ENCODE data around the gene STXBP1. TPM values are rescaled to one million over a fixed set of nuclear protein-coding genes. Genes with fewer than 3 reads are reported as not detected.

STXBP1 gene
- total RNA-seq, result 19.8 and 95.5 TPM in 2 replicates
- 26.0 and 27.0 TPM in 2 replicates for polyA plus RNA-seq

DNA sequence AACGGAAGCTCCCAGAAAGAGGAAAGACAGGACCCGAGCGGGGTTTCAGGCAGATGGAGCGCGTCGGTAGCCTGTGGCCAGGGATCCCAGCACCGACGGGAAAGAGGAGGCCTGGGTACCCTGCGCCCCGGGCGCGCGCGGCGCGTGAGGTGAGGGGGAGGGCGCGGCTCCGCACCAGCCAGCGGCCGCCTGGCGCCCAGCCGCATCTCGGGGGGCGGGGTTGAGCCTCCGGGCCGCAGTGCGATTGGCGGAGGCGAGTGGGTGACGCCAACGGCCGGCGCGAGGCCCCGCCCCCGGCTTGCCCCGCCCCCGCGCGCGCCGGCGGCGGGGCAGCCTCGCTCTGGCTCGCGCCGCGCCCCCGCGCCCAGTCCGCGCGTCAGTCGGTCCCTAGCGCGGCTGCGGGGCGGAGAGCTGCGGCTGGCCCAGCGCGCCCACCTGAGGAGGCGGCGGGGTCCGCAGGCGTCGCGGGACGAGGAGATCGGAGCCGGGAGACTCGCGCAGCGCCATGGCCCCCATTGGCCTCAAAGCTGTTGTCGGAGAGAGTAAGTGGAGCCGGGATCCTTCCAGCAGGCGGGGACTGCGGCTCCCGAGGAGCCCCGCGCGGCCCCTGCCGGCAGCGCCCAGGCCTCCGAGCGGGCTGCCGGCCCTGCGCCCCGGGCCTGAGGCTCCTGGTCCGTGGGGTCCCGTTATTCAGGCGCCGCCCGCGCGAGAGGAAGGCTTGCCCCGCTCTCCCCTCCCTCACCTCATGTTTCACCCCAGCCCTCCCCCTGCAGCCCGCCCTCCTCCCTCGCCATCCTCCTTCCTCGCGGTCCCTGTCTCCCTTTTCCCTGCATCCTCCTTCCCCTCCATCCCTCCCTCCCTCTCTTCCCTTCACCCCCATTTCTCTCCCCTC lies at the start of gene STXBP1:
TSS of gene STXBP1 (plus strand) at position 379 of the 892 bp plus-strand sequence. CDS start at position 506, 127 bp downstream.
- peak; percentile 89 to 96 for DNase-seq (ENCODE audit: low read depth in 1 of 2, low spot score in 1 of 2)
- Histone ChIP-seq H3K4me3 (peak within 1 kb of the TSS; percentile 63), H3K4me1 (ENCODE audit: low read depth) (peaks cover 17% of the 10 kb centered on the region), H3K9me3 (ENCODE audit: low read depth) (no peaks in the 10 kb centered on the region), H3K27me3 (peaks cover 26% of the 10 kb centered on the region), H3K27ac (no peak within 1 kb of the TSS), H3K36me3 (no peaks in the 10 kb centered on the region)
- TF ChIP-seq, protein P1, sequence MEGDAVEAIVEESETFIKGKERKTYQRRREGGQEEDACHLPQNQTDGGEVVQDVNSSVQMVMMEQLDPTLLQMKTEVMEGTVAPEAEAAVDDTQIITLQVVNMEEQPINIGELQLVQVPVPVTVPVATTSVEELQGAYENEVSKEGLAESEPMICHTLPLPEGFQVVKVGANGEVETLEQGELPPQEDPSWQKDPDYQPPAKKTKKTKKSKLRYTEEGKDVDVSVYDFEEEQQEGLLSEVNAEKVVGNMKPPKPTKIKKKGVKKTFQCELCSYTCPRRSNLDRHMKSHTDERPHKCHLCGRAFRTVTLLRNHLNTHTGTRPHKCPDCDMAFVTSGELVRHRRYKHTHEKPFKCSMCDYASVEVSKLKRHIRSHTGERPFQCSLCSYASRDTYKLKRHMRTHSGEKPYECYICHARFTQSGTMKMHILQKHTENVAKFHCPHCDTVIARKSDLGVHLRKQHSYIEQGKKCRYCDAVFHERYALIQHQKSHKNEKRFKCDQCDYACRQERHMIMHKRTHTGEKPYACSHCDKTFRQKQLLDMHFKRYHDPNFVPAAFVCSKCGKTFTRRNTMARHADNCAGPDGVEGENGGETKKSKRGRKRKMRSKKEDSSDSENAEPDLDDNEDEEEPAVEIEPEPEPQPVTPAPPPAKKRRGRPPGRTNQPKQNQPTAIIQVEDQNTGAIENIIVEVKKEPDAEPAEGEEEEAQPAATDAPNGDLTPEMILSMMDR (IDR thresholded peaks at IDR 0.05; ENCODE audit: low read depth, low read length), result peak; percentile 19

DNA sequence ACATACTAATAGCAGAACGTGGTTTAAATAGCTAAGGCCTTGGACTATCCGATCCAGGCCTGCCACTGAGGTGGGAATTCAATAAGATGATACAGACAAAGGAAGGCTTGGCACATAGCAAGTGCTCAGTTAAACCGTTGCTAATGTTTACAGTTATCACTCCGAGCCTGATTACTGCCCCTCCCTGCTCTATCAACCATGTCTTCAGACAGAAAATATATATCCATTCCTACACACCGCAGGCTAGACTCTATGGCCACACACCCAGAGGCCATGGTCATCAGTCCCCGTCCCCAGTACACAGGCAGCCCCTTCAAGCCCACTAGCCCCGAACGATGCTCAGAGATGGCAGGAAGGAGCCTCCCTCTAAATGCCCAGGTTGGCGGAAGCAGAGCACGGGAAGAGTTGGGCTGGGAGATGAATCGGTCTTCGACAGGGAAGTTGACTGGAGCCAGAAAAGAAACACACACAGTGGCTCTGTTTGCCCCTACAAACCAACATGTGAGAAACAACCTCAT lies 49.7 kb upstream of the STXBP1 start:
- H3K4me1 ChIP-seq (ENCODE audit: low read depth), result peaks cover 33% of the 10 kb centered on the region
- no peak overlapping the region for H3K4me3 ChIP-seq
- H3K9me3 ChIP-seq (ENCODE audit: low read depth), result no peaks in the 10 kb centered on the region
- H3K27ac ChIP-seq, result peak overlapping the region; percentile 16
- DNase-seq (ENCODE audit: low read depth in 1 of 2, low spot score in 1 of 2), result no peak
- H3K36me3 ChIP-seq, result no peaks in the 10 kb centered on the region
- TF ChIP-seq, protein P1 (IDR thresholded peaks at IDR 0.05; ENCODE audit: low read depth, low read length), result no peak
- H3K27me3 ChIP-seq, result no peaks in the 10 kb centered on the region

DNA sequence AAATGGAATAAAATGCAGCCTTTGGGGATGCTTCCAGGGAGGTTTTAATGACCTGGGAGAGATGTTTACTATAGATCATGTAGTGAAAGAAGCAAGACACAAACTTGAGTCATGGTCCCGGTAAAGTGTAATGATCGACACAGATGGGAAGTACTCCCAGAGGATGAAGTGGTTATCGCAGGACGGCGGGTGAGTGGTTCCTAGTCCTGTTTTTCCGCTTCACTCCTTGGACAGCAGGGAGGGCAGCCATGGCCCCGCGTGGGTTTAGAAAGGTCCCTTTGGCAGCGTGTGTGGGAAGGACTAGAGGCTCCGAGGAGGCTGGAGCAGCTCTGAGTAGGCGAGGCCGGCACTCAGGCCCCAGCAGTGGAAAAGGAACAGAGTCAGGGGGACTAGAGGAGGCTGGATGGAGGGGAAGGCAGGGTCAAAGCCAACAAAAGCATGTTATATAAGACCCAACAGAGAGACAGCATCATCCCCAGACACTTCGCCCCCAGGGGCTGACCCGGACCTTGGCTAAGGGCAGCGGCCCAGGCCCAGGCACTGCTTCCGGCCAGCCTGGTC lies 49.2 kb upstream of the STXBP1 start:
- H3K27me3 ChIP-seq, result no peaks in the 10 kb centered on the region
- H3K4me3 ChIP-seq, result no peak overlapping the region
- peaks cover 33% of the 10 kb centered on the region for H3K4me1 ChIP-seq (ENCODE audit: low read depth)
- peak overlapping the region; percentile 16 for H3K27ac ChIP-seq
- H3K9me3 ChIP-seq (ENCODE audit: low read depth), result no peaks in the 10 kb centered on the region
- TF ChIP-seq, protein P1 (IDR thresholded peaks at IDR 0.05; ENCODE audit: low read depth, low read length), result no peak
- DNase-seq (ENCODE audit: low read depth in 1 of 2, low spot score in 1 of 2), result peak in 1 of 2 donors; percentile 66
- no peaks in the 10 kb centered on the region for H3K36me3 ChIP-seq

DNA sequence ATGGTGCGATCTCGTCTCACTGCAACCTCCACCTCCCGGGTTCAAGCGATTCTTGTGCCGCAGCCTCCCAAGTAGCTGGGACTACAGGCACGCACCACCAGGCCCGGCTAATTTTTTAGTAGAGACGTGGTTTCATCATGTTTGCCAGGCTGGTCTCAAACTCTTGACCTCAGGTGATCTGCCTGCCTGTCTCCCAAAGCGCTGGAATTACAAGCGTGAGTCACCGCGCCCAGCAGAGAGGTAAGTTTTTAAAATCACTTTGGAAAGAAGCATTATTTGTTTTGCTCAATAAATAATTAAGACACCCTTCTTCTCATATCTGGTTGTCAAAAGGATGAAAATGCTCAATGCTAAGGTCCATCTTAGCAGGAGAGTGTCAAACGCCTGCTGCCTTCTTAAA lies 48.5 kb upstream of the STXBP1 start:
- no peak overlapping the region for H3K27ac ChIP-seq
- no peaks in the 10 kb centered on the region for H3K9me3 ChIP-seq (ENCODE audit: low read depth)
- H3K4me1 ChIP-seq (ENCODE audit: low read depth), result peaks cover 30% of the 10 kb centered on the region
- H3K4me3 ChIP-seq, result no peak overlapping the region
- TF ChIP-seq, protein P1 (IDR thresholded peaks at IDR 0.05; ENCODE audit: low read depth, low read length), result no peak
- H3K36me3 ChIP-seq, result no peaks in the 10 kb centered on the region
- no peaks in the 10 kb centered on the region for H3K27me3 ChIP-seq
- DNase-seq (ENCODE audit: low read depth in 1 of 2, low spot score in 1 of 2), result no peak

DNA sequence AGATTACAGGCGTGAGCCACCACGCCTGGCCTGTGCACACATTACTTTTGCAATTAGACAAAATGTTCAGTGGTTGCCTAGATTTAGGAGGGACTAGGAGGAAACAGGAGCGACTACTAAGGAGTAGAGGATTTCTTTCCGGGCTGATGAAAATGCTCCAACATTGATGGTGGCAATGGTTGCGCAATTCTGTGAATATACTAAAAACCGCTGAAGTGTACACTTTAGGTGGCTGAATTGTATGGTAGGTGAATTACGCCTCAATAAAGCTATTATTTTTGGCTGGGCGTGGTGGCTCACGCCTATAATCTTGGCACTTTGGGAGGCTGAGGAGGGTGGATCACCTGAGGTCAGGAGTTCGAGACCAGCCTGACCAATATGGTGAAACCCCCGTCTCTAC lies 46.8 kb upstream of the STXBP1 start:
- TF ChIP-seq, protein P1 (IDR thresholded peaks at IDR 0.05; ENCODE audit: low read depth, low read length), result no peak
- Histone ChIP-seq H3K36me3 (no peaks in the 10 kb centered on the region), H3K4me3 (no peak overlapping the region), H3K27me3 (no peaks in the 10 kb centered on the region), H3K4me1 (ENCODE audit: low read depth) (peaks cover 28% of the 10 kb centered on the region), H3K27ac (no peak overlapping the region), H3K9me3 (ENCODE audit: low read depth) (no peaks in the 10 kb centered on the region)
- DNase-seq (ENCODE audit: low read depth in 1 of 2, low spot score in 1 of 2), result no peak
